NCI-H446 treated with DMSO at 0.1 percent for 48 hours (cell line): ENCODE measurements around the gene CYP4V2.

ENCODE experiments used
- DNase-seq: peaks from one replicate; lab custom pipeline; 2025; lab: John Stamatoyannopoulos, UW

The CYP4V2 gene

GRCh38 chr4:186191200-186192065, at the start of gene CYP4V2:
TSS of gene CYP4V2 (plus strand) at chr4:186191567. CDS start at chr4:186191824, 257 bp downstream.
- no peak for DNase-seq

- DNase-seq, result no peak
Measured at GRCh38 chr4:186144198-186144945, 47.0 kb upstream of the CYP4V2 start.

- no peak for DNase-seq
Measured at GRCh38 chr4:186144946-186145569, 46.3 kb upstream of the CYP4V2 start.

- no peak for DNase-seq
Measured at GRCh38 chr4:186146458-186146857, 44.9 kb upstream of the CYP4V2 start.

DNA sequence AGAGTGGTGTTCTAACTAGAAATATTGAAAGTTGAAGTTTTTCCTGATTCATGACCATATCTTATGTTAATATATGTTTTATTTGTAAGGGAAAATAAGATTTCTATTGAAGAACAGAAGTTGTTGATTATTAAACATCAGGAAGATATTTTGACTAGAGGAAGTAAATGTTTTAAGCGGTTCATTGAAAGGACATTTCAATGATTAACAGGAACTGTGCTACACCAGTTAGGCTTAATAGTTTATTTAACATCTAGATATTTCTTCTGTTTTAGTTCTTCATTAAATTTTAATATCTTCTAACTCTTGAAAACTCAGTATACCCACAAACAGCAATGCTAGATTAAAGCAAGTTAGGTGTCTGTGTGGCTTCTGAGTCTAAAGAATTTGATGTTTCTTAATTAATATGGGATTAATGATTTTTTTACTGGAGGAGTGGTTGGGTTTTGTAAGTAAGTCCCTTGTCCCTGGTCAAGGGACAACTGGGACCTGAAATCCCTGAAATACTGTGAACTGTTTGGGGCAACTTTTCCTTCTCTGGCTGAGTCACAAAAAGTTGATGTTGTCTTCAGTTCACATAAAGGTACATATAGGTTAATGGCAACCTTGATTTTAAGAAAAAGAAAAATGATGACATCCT, 42.9 kb upstream of the CYP4V2 start:
- no peak for DNase-seq

GRCh38 chr4:186149872-186150271, 41.5 kb upstream of the CYP4V2 start:
- no peak for DNase-seq

DNA sequence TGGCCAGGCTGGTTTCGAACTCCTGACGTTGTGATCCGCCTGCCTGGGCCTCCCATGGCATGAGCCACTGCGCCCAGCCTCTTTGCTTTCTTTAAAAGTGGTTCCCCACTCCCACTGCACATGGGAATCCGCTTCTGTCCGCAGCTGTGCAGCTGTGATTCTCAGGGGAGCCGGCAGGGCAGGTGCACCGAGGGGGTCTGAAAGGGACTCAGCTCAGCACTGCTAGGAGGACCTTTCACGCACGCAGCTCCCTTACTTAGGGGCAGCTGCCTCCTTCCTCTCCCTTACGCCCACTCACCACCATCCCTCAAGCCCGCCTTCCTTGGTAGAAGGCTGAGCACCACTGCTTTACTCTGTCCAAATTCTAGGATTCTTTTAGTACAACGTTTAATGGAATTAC, 40.4 kb upstream of the CYP4V2 start:
- no peak for DNase-seq

DNA sequence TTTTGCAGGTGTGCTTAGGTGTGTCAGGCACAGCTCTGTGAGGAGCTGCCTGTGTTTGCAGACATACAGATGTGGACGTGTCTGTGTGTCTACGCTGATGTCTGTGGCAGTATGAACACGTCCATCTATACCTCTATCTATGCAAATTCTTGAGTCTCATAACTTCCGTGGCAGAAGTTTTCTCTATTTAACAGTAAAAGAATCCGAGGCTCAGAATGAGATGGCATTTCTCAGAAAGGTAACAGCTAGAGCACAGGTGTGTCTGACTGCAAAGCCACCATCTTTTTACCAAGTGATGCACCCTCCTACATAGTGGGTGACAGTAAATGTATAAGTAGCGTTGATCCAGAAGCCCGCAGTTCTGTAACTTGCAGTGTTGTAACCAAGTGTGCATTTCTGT, 39.9 kb upstream of the CYP4V2 start:
- no peak for DNase-seq

GRCh38 chr4:186158021-186158813, 33.1 kb upstream of the CYP4V2 start:
- no peak for DNase-seq

DNA sequence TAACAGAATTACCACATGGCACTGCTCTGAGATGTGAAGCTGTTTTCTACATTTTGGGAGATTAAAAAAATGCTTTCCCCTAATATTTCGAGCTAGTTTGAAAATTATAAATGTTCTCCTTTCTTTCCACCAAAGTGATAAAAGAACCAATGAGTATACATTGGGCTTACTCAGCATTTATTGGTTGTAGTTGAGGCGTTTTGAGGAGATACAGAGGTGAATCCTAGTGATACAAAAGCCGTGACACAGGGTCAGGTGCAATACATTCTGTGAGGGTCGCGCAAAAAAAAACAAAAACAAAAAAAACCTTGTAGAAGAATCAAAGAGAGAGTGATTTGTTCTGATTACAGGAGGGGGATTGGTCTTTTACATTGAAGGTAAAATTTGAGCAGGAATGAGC, 32.4 kb upstream of the CYP4V2 start:
- no peak for DNase-seq

DNA sequence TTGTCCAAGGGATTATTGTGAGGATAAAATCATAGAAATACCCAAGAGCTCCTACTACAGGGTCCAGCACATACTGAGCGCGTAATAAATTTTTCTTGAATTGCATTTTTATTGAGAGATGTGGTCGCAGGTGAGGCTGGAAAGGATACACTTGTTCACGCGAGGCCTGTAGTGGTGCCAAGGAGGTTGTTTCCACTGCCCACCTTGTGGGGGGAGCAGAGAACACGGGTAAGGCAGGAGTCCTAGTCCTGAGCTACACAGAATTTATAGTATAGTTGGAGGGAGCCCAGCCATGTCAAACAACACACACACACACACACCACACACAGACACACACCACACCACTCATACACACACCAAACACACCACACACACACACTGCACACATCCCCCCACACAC, 31.8 kb upstream of the CYP4V2 start:
- DNase-seq, result no peak

- no peak for DNase-seq
Measured at GRCh38 chr4:186161138-186161537, 30.2 kb upstream of the CYP4V2 start.

DNA sequence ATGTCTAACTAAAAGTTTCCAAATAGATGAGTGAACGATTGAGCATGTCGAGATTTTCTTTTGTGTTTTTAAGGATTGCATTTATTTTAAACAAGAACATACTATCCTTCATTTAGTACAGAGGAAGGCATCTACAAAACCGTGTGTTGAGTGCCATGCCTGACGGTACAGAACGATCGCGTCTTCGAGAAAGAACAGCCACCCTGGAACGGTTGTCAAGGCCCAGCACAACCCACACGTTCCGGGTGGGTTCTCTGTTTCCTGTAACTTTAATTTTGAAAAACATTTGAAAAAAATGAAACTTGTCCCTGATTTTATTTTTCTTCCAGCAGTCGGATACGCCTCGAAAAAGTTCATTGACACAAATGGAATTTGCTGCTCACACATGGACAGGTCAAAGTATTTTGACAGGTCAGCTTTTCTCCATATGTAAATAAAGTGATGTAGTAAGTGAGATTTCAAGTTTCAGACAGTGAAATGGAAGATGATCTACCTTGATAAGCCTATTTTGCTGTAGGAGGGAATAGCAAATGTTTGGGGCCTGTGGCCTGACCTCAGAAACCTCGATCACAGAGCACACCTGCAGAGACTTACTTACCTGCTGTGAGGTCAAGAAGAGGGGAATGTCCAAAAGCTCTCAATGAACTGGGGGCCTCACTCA, 24.4 kb upstream of the CYP4V2 start:
- DNase-seq, result no peak

- DNase-seq, result no peak
Measured at GRCh38 chr4:186167605-186168004, 23.8 kb upstream of the CYP4V2 start.

- no peak for DNase-seq
Measured at GRCh38 chr4:186168750-186169149, 22.6 kb upstream of the CYP4V2 start.

- no peak for DNase-seq
Measured at GRCh38 chr4:186169333-186169944, 21.9 kb upstream of the CYP4V2 start.

GRCh38 chr4:186169945-186170802, 21.2 kb upstream of the CYP4V2 start:
- no peak for DNase-seq

DNA sequence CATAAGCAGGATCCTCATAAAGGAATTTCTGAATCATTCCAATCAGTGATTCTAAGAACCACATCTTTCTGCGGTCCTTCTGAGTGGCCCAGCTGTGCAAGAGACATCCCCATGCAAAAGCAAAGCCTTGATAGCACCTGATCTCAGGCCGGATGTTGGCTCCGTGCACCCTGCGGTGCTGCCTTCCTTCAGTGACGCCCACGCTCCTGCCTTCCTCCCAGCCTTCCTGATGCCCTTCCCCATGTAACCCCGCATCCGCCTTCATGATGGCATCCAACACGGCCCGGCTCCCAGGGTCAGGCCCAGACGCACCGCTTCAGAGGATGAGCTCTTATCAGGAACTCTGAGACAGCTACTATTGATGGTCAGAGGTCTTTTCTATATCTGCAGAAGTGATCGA, 20.4 kb upstream of the CYP4V2 start:
- no peak for DNase-seq

DNA sequence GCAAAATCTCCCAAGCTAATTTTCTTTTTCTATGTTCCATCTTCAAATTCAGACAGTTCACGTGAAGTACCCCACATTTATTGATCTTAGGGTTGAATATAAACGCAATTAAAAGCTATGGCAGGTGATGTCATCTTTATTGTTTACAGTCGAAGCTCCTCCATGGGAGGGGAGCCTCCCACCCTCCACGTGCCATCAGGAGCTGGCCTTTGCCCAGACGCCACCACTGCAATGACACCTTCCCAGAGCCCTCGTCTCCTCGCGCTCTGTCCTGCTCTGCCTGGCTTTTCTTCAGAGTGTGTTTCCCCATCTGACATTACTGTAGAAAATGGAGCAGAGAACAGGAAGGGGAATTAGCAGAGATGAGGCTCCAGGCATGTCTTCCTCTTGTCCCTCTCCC, 18.8 kb upstream of the CYP4V2 start:
- DNase-seq, result no peak

DNA sequence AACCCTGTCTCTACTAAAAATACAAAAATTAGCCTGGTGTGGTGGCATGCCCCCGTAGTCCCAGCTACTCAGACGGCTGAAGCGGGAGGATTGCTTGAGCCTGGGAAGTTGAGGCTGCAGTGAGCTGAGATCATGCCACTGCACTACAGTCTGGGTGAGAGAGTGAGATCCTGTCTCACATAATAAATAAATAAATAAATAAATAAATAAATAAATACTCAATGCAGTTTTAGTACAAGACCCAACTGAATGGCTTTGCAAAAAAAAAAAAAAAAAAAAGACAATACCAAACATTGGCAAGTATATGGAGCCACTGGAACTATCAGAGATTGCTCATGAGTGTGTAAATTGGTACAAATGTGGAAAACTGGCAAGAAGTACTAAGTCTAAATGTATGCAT, 3.3 kb upstream of the CYP4V2 start:
- no peak for DNase-seq
